ENCODE measurements around the gene ANO7.

Gene ANO7

GRCh38 chr2:241232736-241233575 lies 44.5 kb downstream of the ANO7 start:
- H4K20me1 ChIP-seq (ENCODE audit: insufficient read depth, low read length): no peaks in the 10 kb centered on the region
- H3K9me3 ChIP-seq (ENCODE audit: insufficient read depth, low read length): no peaks in the 10 kb centered on the region
- H3K9ac ChIP-seq (ENCODE audit: low read length): no peak overlapping the region
- no peak for TF ChIP-seq EZH2phosphoT487 (IDR thresholded peaks at IDR 0.05; ENCODE audit: low read depth)
- TF ChIP-seq CTCF (IDR thresholded peaks at IDR 0.05; ENCODE audit: low read depth, low read length): no peak
- no peak overlapping the region for H2AFZ ChIP-seq (ENCODE audit: low read depth, low read length)
- no peaks in the 10 kb centered on the region for H3K27me3 ChIP-seq (ENCODE audit: low read depth, low read length)
- H3K4me1 ChIP-seq (ENCODE audit: low read length): no peaks in the 10 kb centered on the region
- H3K4me3 ChIP-seq (ENCODE audit: low read length): no peak overlapping the region
- peaks cover 24% of the 10 kb centered on the region for H3K36me3 ChIP-seq (replicated peaks; ENCODE audit: low read depth, low read length)
- H3K4me2 ChIP-seq (ENCODE audit: low read length): no peak overlapping the region
- H3K27ac ChIP-seq (ENCODE audit: low read length): no peak overlapping the region
- H3K79me2 ChIP-seq (ENCODE audit: low read length): no peaks in the 10 kb centered on the region

GRCh38 chr2:241234066-241234790 lies 45.8 kb downstream of the ANO7 start:
- Histone ChIP-seq H3K9me3 (ENCODE audit: insufficient read depth, low read length) (no peaks in the 10 kb centered on the region), H3K36me3 (replicated peaks; ENCODE audit: low read depth, low read length) (peaks cover 23% of the 10 kb centered on the region), H3K4me3 (ENCODE audit: low read length) (no peak overlapping the region), H3K9ac (ENCODE audit: low read length) (no peak overlapping the region), H3K27ac (ENCODE audit: low read length) (no peak overlapping the region), H3K27me3 (ENCODE audit: low read depth, low read length) (no peaks in the 10 kb centered on the region), H3K4me1 (ENCODE audit: low read length) (no peaks in the 10 kb centered on the region), H3K4me2 (ENCODE audit: low read length) (no peak overlapping the region), H2AFZ (ENCODE audit: low read depth, low read length) (no peak overlapping the region), H3K79me2 (ENCODE audit: low read length) (no peaks in the 10 kb centered on the region), H4K20me1 (ENCODE audit: insufficient read depth, low read length) (no peaks in the 10 kb centered on the region)
- no peak for TF ChIP-seq CTCF (IDR thresholded peaks at IDR 0.05; ENCODE audit: low read depth, low read length)
- no peak for TF ChIP-seq EZH2phosphoT487 (IDR thresholded peaks at IDR 0.05; ENCODE audit: low read depth)

GRCh38 chr2:241234962-241235740 lies 46.7 kb downstream of the ANO7 start:
- Histone ChIP-seq H3K4me1 (ENCODE audit: low read length) (no peaks in the 10 kb centered on the region), H3K79me2 (ENCODE audit: low read length) (no peaks in the 10 kb centered on the region), H3K4me3 (ENCODE audit: low read length) (no peak overlapping the region), H3K36me3 (replicated peaks; ENCODE audit: low read depth, low read length) (peaks cover 24% of the 10 kb centered on the region), H4K20me1 (ENCODE audit: insufficient read depth, low read length) (no peaks in the 10 kb centered on the region), H3K4me2 (ENCODE audit: low read length) (no peak overlapping the region), H3K27me3 (ENCODE audit: low read depth, low read length) (no peaks in the 10 kb centered on the region), H3K27ac (ENCODE audit: low read length) (no peak overlapping the region), H3K9ac (ENCODE audit: low read length) (no peak overlapping the region), H3K9me3 (ENCODE audit: insufficient read depth, low read length) (no peaks in the 10 kb centered on the region), H2AFZ (ENCODE audit: low read depth, low read length) (no peak overlapping the region)
- TF ChIP-seq EZH2phosphoT487 (IDR thresholded peaks at IDR 0.05; ENCODE audit: low read depth): no peak
- TF ChIP-seq CTCF (IDR thresholded peaks at IDR 0.05; ENCODE audit: low read depth, low read length): no peak

Measured in OCI-LY3 (cell line).